ENCODE results near the gene IZUMO2. TPM values are rescaled to one million over a fixed set of nuclear protein-coding genes. Genes with fewer than 3 reads are reported as not detected.
"Not testable (repeated sequence)": the region's sequence is repeated elsewhere in the genome, so short reads cannot be mapped to it uniquely, and the experiment has no call there.

IZUMO2 gene
- total and polyA plus RNA-seq, 9 of the 15 experiments (the other 6 are each of a cell fraction or from before 2014, with no cell fraction given), result not detected

DNA sequence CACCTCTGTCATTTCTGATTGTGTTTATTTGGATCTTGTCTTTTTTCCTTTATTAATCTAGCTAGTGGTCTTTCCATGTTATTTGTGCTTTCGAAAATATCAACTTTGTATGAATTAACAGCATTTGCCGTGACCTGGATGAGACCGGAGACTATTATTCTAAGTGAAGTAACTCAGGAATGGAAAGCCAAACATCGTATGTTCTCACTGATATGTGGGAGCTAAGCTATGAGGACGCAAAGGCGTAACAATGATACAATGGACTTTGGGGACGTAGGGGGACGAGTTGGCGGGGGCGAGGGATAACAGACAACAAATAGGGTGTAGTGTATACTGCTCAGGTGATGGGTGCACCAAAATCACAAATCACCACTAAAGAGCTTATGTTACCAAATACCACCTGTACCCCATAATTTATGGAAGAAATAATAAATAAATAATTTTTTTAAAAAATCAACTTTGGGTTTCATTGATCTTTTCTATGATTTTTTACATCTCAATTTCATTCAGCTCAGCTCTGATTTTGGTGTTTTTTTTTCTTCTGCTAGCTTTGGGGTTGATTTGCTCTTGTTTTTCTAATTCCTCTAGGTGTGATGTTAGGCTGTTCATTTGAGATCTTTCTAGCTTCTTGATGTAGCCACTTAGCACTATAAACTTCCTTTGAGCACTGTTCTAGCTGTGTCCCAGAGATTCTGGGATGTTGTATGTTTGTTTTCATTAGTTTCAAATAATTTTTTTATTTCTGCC, 27.1 kb downstream of the IZUMO2 start (continued):
- TF ChIP-seq, protein P1, sequence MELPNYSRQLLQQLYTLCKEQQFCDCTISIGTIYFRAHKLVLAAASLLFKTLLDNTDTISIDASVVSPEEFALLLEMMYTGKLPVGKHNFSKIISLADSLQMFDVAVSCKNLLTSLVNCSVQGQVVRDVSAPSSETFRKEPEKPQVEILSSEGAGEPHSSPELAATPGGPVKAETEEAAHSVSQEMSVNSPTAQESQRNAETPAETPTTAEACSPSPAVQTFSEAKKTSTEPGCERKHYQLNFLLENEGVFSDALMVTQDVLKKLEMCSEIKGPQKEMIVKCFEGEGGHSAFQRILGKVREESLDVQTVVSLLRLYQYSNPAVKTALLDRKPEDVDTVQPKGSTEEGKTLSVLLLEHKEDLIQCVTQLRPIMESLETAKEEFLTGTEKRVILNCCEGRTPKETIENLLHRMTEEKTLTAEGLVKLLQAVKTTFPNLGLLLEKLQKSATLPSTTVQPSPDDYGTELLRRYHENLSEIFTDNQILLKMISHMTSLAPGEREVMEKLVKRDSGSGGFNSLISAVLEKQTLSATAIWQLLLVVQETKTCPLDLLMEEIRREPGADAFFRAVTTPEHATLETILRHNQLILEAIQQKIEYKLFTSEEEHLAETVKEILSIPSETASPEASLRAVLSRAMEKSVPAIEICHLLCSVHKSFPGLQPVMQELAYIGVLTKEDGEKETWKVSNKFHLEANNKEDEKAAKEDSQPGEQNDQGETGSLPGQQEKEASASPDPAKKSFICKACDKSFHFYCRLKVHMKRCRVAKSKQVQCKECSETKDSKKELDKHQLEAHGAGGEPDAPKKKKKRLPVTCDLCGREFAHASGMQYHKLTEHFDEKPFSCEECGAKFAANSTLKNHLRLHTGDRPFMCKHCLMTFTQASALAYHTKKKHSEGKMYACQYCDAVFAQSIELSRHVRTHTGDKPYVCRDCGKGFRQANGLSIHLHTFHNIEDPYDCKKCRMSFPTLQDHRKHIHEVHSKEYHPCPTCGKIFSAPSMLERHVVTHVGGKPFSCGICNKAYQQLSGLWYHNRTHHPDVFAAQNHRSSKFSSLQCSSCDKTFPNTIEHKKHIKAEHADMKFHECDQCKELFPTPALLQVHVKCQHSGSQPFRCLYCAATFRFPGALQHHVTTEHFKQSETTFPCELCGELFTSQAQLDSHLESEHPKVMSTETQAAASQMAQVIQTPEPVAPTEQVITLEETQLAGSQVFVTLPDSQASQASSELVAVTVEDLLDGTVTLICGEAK (IDR thresholded peaks at IDR 0.05), result peak; percentile 15; the same call in 1 of the 2 replicates
- TF ChIP-seq, protein P1 (CRISPR knock-in tag; IDR thresholded peaks at IDR 0.05), result not testable (repeated sequence)
- TF ChIP-seq, protein P2, sequence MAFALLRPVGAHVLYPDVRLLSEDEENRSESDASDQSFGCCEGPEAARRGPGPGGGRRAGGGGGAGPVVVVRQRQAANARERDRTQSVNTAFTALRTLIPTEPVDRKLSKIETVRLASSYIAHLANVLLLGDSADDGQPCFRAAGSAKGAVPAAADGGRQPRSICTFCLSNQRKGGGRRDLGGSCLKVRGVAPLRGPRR (CRISPR knock-in tag; IDR thresholded peaks at IDR 0.05), result 0 out of 2 replicates have a peak, but pooled peaks have one; percentile 43
- TF ChIP-seq, protein P3, sequence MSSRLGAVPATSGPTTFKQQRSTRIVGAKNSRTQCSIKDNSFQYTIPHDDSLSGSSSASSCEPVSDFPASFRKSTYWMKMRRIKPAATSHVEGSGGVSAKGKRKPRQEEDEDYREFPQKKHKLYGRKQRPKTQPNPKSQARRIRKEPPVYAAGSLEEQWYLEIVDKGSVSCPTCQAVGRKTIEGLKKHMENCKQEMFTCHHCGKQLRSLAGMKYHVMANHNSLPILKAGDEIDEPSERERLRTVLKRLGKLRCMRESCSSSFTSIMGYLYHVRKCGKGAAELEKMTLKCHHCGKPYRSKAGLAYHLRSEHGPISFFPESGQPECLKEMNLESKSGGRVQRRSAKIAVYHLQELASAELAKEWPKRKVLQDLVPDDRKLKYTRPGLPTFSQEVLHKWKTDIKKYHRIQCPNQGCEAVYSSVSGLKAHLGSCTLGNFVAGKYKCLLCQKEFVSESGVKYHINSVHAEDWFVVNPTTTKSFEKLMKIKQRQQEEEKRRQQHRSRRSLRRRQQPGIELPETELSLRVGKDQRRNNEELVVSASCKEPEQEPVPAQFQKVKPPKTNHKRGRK (tag; IDR thresholded peaks at IDR 0.05), result peak; percentile 87
